ENCODE data around the gene ACBD6. TPM values are rescaled to one million over a fixed set of nuclear protein-coding genes. Genes with fewer than 3 reads are reported as not detected.

The ACBD6 gene
- total and polyA plus RNA-seq, 12 donors = 16.2 to 30.0 (median 21.0) TPM

- Histone ChIP-seq H3K27ac (no peak overlapping the region), H3K36me3 (no peaks in the 10 kb centered on the region), H3K4me3 (no peak overlapping the region), H3K4me1 (no peaks in the 10 kb centered on the region), H3K9me3 (no peaks in the 10 kb centered on the region), H3K27me3 (peaks cover 0 to 56% (median 35%) of the 10 kb centered on the region in 7 donors)
- intact Hi-C loops (cut with DNase I) = loop anchor here (1.0 to 10.0 kb wide), 8 partner anchors 163 to 233 kb away; no protein-coding TSS in a partner anchor
- ATAC-seq (no peak), DNase-seq (no peak)
- TF ChIP-seq CTCF (IDR thresholded peaks at IDR 0.05) = no peak
- 72 to 85% methylated on average over 9 of the region's 9 CpGs for WGBS, 2 donors
These were observed 250.7 kb downstream of the ACBD6 start for GRCh38 chr1:180251526-180252305.

- DNase-seq = no peak
- intact Hi-C loops (cut with DNase I) = loop anchor here in 9 of 10 donors (5.0 to 10.0 kb wide), 4 partner anchors 164 to 231 kb away; no protein-coding TSS in a partner anchor
- no peaks in the 10 kb centered on the region for H3K9me3 ChIP-seq
- ATAC-seq = no peak
- H3K27me3 ChIP-seq = peaks cover 0 to 55% (median 28%) of the 10 kb centered on the region in 7 donors
- TF ChIP-seq CTCF (IDR thresholded peaks at IDR 0.05) = no peak
- 80% methylated on average over 16 of the region's 16 CpGs for WGBS, 2 donors
- no peak overlapping the region for H3K4me3 ChIP-seq
- no peaks in the 10 kb centered on the region for H3K36me3 ChIP-seq
- no peaks in the 10 kb centered on the region for H3K4me1 ChIP-seq
- H3K27ac ChIP-seq = no peak overlapping the region
These were observed 251.4 kb downstream of the ACBD6 start for GRCh38 chr1:180250883-180251509.

- DNase-seq = no peak
- Histone ChIP-seq H3K27me3 (peaks cover 0 to 55% (median 25%) of the 10 kb centered on the region in 7 donors), H3K36me3 (no peaks in the 10 kb centered on the region), H3K4me3 (no peak overlapping the region), H3K9me3 (no peaks in the 10 kb centered on the region), H3K27ac (no peak overlapping the region), H3K4me1 (no peaks in the 10 kb centered on the region)
- ATAC-seq = no peak
- intact Hi-C loops (cut with DNase I) = loop anchor here in 9 of 10 donors (5.0 to 10.0 kb wide), 4 partner anchors 164 to 232 kb away; no protein-coding TSS in a partner anchor
- 75 to 90% methylated on average over 7 of the region's 7 CpGs for whole genome bisulfite sequencing, 2 donors
- no peak for TF ChIP-seq CTCF (IDR thresholded peaks at IDR 0.05)
These were observed 251.9 kb downstream of the ACBD6 start for GRCh38 chr1:180250499-180250770.

- no peak overlapping the region for H3K4me3 ChIP-seq
- H3K9me3 ChIP-seq = no peaks in the 10 kb centered on the region
These were observed 252.5 kb downstream of the ACBD6 start for GRCh38 chr1:180249725-180250498.

More at GRCh38 chr1:180249725-180250498, 252.5 kb downstream of the ACBD6 start:
- no peak for DNase-seq
- TF ChIP-seq CTCF (IDR thresholded peaks at IDR 0.05) = no peak
- no peak overlapping the region for H3K27ac ChIP-seq
- H3K27me3 ChIP-seq = peaks cover 0 to 56% (median 24%) of the 10 kb centered on the region in 7 donors
- ATAC-seq = no peak
- no peaks in the 10 kb centered on the region for H3K36me3 ChIP-seq
- intact Hi-C loops (cut with DNase I) = loop anchor here in 9 of 10 donors (5.0 to 10.0 kb wide), 4 partner anchors 165 to 232 kb away; no protein-coding TSS in a partner anchor
- no peaks in the 10 kb centered on the region for H3K4me1 ChIP-seq
- WGBS, 2 donors = 74 to 89% methylated on average over 13 of the region's 13 CpGs
